Memory B cell (primary cell): ENCODE measurements around the gene TIGAR.
A peak's percentile ranks its signal among the peaks of the same experiment; 100 is the strongest.

Experiments
- ATAC-seq: fragments of 150-1000 bp; cut with Tn5 transposase; 2 replicates; pipeline ENCODE4 v1.10.0; 2021; ENCODE audit warnings: low read depth, mild to moderate bottlenecking, moderate library complexity
- DNase-seq, 2 donors: peaks; one replicate each; pipeline ENCODE4 v3.0.0; 2022; ENCODE audit warnings: low spot score in 2 of 2
- H3K27ac Mint-ChIP-seq: one replicate; pipeline ENCODE4 v1.8.0; 2022; ENCODE audit warnings: mild to moderate bottlenecking, moderate library complexity, mixed read lengths
- H3K27me3 Mint-ChIP-seq: one replicate; pipeline ENCODE4 v1.8.0; 2022; ENCODE audit warnings: mixed read lengths
- H3K36me3 Mint-ChIP-seq: one replicate; pipeline ENCODE4 v1.8.0; 2022; ENCODE audit warnings: mild to moderate bottlenecking, mixed read lengths
- H3K4me1 Mint-ChIP-seq: one replicate; pipeline ENCODE4 v1.8.0; 2022; ENCODE audit warnings: mixed read lengths
- H3K4me3 Mint-ChIP-seq: one replicate; pipeline ENCODE4 v1.8.0; 2022; ENCODE audit warnings: mild to moderate bottlenecking, moderate library complexity, mixed read lengths
- H3K9me3 Mint-ChIP-seq: one replicate; pipeline ENCODE4 v1.8.0; 2022; ENCODE audit warnings: mixed read lengths

Gene TIGAR

DNA sequence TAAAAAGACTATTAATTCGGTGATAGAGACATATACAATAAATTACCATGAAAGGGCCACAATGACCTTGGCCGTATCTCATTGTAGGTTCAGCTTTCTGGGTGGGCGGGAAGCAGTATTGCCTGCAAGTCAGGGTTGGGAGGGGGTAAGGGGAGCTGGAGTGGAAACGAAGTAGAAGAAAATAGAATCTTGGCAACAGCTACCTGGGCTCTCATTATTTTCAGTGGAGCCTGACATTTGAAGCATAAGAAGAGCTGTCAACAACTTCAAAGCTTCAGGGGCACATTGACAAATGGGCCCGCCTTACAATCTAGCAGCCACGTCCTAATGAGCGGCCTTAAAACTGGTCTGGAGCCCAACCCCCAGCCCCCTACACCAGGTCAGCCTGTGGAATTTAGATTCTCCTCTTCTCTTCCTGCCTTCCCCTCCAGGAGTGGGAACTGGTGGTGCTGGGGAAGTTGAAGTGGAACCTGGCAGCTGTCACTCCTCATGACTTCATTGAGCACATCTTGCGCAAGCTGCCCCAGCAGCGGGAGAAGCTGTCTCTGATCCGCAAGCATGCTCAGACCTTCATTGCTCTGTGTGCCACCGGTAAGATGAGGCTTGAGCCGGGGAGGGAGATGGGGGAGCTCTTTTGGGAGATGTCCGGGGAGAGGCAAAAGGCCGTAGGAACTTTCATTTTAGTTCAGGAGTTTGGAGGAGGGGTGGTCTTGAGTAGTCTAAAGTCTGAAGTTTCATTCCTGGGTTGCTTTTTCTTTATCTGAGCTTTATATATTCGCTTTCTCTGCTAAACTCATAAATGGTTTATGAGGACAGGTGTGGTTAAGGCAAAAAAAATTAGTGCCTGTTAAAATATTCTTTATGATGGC is 42.5 kb upstream of the TIGAR start:
- Mint-ChIP-seq H3K27me3 (no peaks in the 10 kb centered on the region), H3K27ac (peak overlapping the region; percentile 20), H3K4me3 (no peak overlapping the region), H3K4me1 (peaks cover 28% of the 10 kb centered on the region), H3K9me3 (no peaks in the 10 kb centered on the region), H3K36me3 (peaks cover 31% of the 10 kb centered on the region)
- no peak for DNase-seq
- ATAC-seq = no peak

- ATAC-seq (no peak), DNase-seq (no peak)
- Mint-ChIP-seq H3K4me1 (peaks cover 28% of the 10 kb centered on the region), H3K27ac (peak overlapping the region; percentile 20), H3K9me3 (no peaks in the 10 kb centered on the region), H3K4me3 (no peak overlapping the region), H3K27me3 (no peaks in the 10 kb centered on the region), H3K36me3 (peaks cover 36% of the 10 kb centered on the region)
Observed at GRCh38 chr12:4279198-4279690, 41.8 kb upstream of the TIGAR start.

GRCh38 chr12:4280351-4281163 is 40.5 kb upstream of the TIGAR start:
- no peak for DNase-seq
- Mint-ChIP-seq H3K27ac (no peak overlapping the region), H3K36me3 (peaks cover 41% of the 10 kb centered on the region), H3K9me3 (no peaks in the 10 kb centered on the region), H3K4me3 (no peak overlapping the region), H3K4me1 (peaks cover 25% of the 10 kb centered on the region), H3K27me3 (no peaks in the 10 kb centered on the region)
- ATAC-seq = no peak

DNA sequence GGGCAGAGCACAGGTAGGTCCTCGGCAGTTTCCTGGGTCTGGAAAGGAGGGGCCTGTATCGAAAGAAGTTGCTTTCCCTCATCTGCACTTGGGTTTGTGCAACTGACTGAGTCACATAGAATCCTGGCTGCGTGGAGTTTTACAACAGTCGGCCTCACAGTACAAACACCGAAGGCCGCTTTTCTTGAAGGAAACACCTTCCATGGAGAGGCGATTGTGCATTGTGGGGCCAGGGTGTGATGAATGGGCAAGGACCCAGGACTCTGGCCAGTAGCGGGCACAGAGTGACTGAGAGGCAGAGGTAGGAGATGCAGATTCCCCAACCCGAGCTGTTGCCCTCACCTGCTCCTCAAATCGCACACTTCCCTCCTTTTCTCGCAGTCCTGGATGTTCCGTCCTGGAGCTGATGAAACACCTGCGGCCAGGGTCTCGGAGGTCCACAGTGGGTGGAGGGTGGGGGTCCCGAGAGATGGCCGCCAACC is 39.8 kb upstream of the TIGAR start:
- DNase-seq (no peak), ATAC-seq (no peak)
- H3K27ac Mint-ChIP-seq = no peak overlapping the region
- peaks cover 26% of the 10 kb centered on the region for H3K4me1 Mint-ChIP-seq
- no peak overlapping the region for H3K4me3 Mint-ChIP-seq
- no peaks in the 10 kb centered on the region for H3K9me3 Mint-ChIP-seq
- peaks cover 45% of the 10 kb centered on the region for H3K36me3 Mint-ChIP-seq
- no peaks in the 10 kb centered on the region for H3K27me3 Mint-ChIP-seq

GRCh38 chr12:4282103-4282891 is 38.7 kb upstream of the TIGAR start:
- H3K4me3 Mint-ChIP-seq = no peak overlapping the region

GRCh38 chr12:4282892-4283511 is 38.0 kb upstream of the TIGAR start:
- Mint-ChIP-seq H3K27me3 (no peaks in the 10 kb centered on the region), H3K27ac (no peak overlapping the region), H3K36me3 (peaks cover 40% of the 10 kb centered on the region), H3K9me3 (no peaks in the 10 kb centered on the region), H3K4me1 (peaks cover 26% of the 10 kb centered on the region), H3K4me3 (no peak overlapping the region)
- ATAC-seq (no peak), DNase-seq (no peak)

More at GRCh38 chr12:4282103-4282891, 38.7 kb upstream of the TIGAR start:
- Mint-ChIP-seq H3K27me3 (no peaks in the 10 kb centered on the region), H3K27ac (no peak overlapping the region), H3K9me3 (no peaks in the 10 kb centered on the region), H3K36me3 (peaks cover 40% of the 10 kb centered on the region), H3K4me1 (peaks cover 26% of the 10 kb centered on the region)
- DNase-seq (no peak), ATAC-seq (no peak)

DNA sequence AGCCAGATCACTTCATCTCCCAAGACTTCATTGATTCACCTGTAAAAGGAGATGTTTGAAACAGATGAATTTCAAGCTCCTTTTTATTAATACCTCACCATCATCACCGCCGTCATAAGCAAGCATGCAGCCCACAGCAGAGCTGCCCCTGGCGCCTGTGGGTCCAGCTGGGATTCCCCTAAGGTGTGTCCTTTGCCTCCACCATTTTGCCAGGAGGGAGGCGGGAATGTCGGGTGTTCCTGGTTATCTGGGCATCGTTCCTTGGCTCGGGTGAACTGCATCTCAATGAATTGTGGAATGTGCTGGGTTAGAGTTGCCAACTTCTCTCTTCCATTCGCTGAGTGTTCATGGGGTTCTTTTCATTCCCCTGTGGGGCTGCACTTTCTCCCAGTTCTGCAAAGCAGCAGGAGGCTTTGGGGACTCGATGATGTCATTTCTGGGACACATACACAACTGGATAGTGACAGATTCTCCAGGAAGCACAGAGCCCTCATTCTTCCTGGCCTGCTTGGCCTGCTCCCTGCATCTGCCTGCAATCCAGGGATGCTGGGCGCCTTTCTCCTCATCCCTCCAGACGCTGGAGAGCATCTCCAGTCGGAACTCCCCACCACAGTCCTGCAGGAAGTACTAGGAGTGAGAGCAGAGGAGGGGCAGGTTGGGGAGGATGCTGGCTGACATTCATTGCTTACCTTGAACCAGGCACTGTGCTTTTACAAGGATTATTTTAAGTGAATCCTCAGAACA is 37.3 kb upstream of the TIGAR start:
- Mint-ChIP-seq H3K27me3 (no peaks in the 10 kb centered on the region), H3K4me1 (peaks cover 28% of the 10 kb centered on the region), H3K27ac (no peak overlapping the region), H3K36me3 (peaks cover 41% of the 10 kb centered on the region), H3K4me3 (no peak overlapping the region), H3K9me3 (no peaks in the 10 kb centered on the region)
- ATAC-seq (no peak), DNase-seq (no peak)

DNA sequence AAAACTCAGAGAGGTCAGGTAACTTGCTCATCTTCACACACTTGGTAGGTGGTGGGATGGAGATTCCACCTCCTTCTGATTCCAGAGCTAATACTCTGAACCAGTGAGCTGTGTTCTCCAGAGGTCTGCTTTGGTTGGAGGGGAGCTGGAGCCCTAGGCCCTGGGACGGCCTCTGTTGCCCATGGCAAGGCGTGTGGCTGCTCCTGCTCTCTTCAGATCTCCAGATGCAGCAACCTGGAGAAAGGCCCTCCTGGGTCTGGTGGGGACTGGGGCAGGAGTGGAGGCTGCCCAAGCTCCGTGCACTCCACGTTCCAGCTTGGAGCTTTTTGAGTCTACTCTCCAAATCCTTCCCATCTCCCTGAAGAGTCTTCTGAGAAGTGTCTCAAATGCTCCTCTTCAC is 36.7 kb upstream of the TIGAR start:
- no peaks in the 10 kb centered on the region for H3K27me3 Mint-ChIP-seq
- peaks cover 43% of the 10 kb centered on the region for H3K36me3 Mint-ChIP-seq
- ATAC-seq = no peak
- H3K9me3 Mint-ChIP-seq = no peaks in the 10 kb centered on the region
- H3K27ac Mint-ChIP-seq = no peak overlapping the region
- no peak overlapping the region for H3K4me3 Mint-ChIP-seq
- H3K4me1 Mint-ChIP-seq = peaks cover 32% of the 10 kb centered on the region
- no peak for DNase-seq

DNA sequence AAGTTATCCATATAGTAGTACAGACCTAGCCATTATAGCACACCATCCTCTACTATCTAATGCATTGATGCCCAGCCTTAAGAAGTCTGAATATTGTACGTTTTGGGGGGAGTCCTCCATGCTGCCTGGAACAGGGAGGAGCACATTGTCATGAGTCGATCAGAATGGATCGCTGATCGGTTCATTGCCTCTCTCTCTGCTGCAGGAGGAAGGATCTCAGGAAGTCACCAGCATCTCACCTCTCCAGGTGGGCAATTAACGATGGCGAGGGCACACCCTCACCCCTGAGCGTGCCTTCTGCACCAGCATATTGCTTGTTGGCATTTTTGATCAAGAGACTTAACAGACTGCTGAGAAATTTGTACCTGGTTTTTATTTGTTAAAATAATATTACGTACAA is 35.9 kb upstream of the TIGAR start:
- H3K27me3 Mint-ChIP-seq = no peaks in the 10 kb centered on the region
- no peak overlapping the region for H3K4me3 Mint-ChIP-seq
- DNase-seq (no peak), ATAC-seq (no peak)
- peaks cover 34% of the 10 kb centered on the region for H3K4me1 Mint-ChIP-seq
- peaks cover 44% of the 10 kb centered on the region for H3K36me3 Mint-ChIP-seq
- H3K9me3 Mint-ChIP-seq = no peaks in the 10 kb centered on the region
- peak overlapping the region; percentile 16 for H3K27ac Mint-ChIP-seq

DNA sequence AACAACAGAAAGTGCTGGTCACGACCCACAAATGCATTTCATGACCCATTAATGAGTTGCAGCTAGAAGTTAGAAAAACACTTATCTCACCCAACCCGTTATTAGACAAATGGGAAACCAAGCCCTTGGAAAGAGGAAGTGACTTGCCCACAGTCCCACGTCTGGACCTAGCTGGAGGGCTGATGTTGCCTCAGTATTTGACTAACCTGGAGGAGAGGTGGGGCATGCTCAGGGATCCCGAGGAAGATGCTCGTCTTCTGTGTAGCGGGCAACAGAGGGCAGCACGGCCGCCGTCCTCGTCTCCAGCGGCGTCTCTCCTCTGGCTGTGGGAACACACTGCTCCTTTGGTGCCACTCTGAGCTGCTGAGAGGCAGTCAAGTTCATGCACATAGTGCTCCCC is 34.8 kb upstream of the TIGAR start:
- no peaks in the 10 kb centered on the region for H3K27me3 Mint-ChIP-seq
- H3K4me3 Mint-ChIP-seq = no peak overlapping the region
- no peaks in the 10 kb centered on the region for H3K9me3 Mint-ChIP-seq
- H3K36me3 Mint-ChIP-seq = peaks cover 43% of the 10 kb centered on the region
- peak overlapping the region; percentile 55 for H3K27ac Mint-ChIP-seq
- peaks cover 30% of the 10 kb centered on the region for H3K4me1 Mint-ChIP-seq
- DNase-seq = no peak
- ATAC-seq = peak; percentile 53

GRCh38 chr12:4286771-4287317 is 34.2 kb upstream of the TIGAR start:
- H3K27me3 Mint-ChIP-seq = no peaks in the 10 kb centered on the region
- no peak for DNase-seq
- H3K36me3 Mint-ChIP-seq = peaks cover 45% of the 10 kb centered on the region
- H3K9me3 Mint-ChIP-seq = no peaks in the 10 kb centered on the region
- peak overlapping the region; percentile 6 for H3K27ac Mint-ChIP-seq
- no peak for ATAC-seq
- H3K4me1 Mint-ChIP-seq = peaks cover 30% of the 10 kb centered on the region
- no peak overlapping the region for H3K4me3 Mint-ChIP-seq

GRCh38 chr12:4287325-4288211 is 33.4 kb upstream of the TIGAR start:
- Mint-ChIP-seq H3K4me3 (no peak overlapping the region), H3K4me1 (peaks cover 30% of the 10 kb centered on the region)

More at GRCh38 chr12:4287325-4288211, 33.4 kb upstream of the TIGAR start:
- ATAC-seq = no peak
- no peak for DNase-seq
- no peaks in the 10 kb centered on the region for H3K27me3 Mint-ChIP-seq
- no peaks in the 10 kb centered on the region for H3K9me3 Mint-ChIP-seq
- H3K27ac Mint-ChIP-seq = peak overlapping the region; percentile 36
- peaks cover 44% of the 10 kb centered on the region for H3K36me3 Mint-ChIP-seq
